ENCODE results near the gene GAST.

Gene GAST

GRCh38 chr17:41717408-41718286, 5.5 kb downstream of the GAST start:
- no peak for DNase-seq

DNA sequence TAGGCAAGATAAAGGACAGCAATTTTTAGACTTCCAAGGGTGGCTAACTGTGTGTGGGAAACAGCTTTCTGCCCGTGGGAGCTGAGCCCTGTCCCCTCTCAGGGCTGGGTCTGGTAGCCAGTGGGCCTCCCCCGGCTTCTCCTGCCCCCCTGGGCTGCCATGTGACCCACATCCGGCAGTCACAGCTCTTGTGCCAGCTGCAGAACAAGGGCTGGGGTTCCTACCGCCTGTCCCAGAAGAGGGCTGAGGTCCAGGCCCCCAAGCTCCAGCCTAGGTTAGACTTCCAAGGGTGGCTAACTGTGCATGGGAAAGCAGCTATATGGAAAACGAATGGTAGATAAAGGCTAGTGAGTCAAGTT, 6.1 kb downstream of the GAST start:
- no peak for DNase-seq

DNA sequence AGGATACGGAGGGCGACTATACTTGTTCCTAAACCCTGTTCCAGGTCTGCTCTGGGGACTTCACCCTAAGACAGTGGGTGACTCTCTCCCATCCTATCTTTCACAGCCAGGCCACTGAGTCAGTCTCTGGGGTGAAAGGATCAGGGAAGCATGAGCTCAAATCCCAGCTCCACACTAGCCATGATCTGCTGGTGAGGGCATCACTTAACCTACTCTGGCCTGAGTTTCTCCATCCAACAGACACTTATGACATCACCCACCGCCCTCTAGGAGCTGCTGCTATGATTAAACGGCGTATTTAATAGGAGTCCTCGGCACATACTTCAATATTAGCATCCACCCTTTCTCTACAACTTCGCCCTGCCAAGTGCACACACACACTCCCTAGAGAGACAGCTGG, 10.1 kb downstream of the GAST start:
- DNase-seq = no peak

DNA sequence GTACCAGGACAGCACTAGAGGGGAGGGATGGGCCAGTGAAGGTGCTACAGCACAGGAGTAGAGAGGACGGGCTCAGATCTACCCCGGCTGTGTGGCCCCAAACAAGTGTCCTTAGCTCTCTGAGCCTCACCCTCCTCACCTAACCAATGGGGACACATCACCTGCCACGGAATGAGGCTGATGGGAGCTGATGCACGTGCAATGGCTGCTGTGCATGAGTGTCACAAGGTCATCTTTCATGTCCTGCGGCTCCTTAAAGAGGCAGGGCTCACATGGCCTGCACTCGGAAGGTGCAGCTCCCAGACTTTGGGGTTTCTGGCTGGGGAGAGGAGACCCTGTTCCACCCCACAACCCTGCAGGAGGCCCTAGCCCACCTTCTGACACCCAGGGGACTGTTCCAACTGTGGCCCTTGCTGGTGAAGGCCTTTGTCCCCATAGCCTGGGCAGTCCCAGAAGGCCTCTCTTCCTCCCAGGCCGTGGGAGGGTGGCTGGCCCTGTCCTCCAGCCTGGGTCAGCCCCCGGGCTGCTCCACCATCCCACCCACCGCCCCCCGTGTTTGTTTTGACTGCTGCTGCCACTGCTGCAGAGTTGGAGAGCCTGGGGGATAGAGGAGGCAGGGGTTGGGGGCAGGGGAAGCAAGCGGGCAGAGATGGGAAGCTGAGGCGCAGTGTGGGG, 11.8 kb downstream of the GAST start:
- DNase-seq = no peak

GRCh38 chr17:41724476-41725050, 12.4 kb downstream of the GAST start:
- no peak for DNase-seq

DNA sequence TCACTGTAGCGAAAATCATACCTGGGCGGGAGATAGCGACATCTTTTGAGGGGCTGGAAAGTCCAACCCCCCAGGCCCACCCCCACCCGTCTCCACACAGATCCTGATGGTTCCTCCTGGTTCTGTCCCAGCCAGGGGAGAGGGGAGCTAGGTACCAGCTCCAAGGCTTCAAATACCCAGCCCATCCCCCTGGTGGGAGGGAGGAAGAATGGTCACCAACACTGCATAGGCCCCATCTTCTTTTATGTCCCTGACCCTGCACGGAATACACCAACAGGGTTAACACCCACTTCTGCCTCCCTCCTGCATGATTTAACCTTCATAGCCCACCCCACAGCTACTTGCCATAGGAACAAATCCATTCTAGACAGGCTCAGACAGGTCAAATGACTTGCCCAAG, 13.0 kb downstream of the GAST start:
- no peak for DNase-seq

- DNase-seq = no peak
Measured at GRCh38 chr17:41728056-41728455, 15.9 kb downstream of the GAST start.

- no peak for DNase-seq
Measured at GRCh38 chr17:41730479-41730878, 18.3 kb downstream of the GAST start.

DNA sequence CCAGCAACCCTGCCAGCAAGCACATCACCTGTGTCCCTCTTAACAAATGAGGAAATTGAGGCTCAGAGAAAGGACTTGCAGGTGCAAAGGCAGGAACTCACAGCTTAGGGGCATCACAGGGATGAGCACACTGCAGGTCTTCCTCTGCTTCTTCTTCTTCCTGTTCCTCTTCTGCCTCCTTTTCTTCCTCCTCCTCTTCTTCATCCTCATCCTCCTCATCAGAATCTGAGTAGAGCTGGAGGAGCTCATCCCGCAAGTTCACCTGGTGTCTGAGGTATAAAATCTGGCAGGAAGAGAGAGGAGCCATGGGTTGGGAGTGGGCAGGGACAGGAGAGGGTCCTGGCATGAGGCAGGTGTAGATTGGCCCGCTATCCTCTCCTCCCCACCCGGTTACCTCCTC, 19.7 kb downstream of the GAST start:
- no peak for DNase-seq

DNA sequence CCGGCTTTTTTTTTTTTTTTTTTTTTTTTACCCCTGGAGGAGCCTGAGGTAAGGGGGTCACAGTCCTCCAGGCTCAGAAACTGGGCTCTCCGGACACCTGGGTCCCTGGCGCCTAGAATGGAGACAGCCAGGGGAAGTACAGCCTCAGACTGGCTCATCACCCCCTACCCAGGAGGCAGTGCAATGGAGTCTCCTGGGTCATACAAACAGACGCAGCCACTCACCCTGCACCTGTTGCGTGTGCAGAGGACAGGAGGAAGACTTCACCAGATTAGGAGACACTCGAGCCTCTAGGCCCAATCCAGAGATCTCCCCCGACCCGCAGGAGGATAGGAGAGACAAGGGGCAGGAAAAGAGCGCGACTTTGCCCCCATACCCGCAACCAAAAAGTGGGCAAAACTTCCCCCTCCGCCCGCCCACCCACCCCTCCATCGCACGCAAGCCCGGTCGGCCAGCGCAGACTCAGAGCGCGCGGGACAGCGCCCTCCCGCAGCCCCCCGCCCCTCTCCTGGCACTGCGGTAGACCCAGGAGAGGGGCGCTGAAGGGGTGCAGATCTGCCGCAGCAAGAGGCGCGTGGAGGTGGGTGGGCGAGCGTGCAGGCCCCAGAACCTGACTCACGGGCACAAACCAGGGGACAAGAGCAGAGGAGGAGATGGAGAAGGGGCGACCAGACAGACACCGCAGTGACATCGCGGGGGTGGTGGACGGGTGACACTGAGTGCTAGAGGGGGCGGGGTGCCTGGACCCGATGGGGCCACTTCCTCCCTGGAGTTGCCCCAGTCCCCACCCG, 21.4 kb downstream of the GAST start:
- DNase-seq = no peak

DNA sequence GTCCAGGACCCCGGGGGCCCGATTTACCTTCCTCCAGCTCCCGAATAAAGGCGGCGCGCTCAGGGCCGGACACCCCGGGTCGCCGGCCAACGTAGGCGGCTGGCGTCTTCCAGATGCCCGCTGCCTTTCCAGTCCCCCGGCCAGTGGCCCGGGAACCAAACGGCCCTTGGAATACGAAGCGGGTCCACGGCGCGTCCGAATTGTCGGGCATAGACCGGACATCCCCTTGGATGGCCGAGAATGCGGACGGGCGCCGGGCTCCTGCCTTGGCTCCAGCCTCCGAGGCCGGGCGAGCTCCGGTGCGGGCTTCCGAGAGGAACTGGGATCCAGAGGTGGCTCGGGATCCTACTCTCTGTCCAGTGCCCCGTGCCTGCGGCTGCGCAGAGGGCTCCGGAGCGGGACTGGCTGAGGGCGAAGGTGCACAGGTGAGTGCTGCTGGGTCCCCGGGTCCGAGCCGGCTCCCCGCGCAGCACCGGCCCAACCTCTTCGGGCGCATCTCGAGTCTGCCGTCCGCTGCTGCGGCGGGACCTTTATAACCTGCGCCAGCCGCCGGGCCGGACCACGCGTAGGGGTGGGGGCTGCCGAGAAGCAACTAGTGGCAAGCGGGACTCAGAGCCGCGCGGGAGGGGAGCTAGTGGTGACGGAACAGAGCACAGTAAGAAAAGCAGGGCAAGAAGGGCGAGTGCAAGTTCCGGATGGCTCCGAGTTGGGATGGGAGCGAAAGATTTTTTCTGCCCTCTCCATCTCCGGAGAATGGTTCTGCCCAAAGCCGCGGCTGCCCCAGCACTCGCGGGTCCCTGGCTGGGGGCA, 22.2 kb downstream of the GAST start, which contains the start of gene HAP1:
Gene HAP1 (minus strand): TSS at position 505 of the 810 bp plus-strand sequence. CDS start 9 bp downstream, at position 496.
- peak; percentile 11 for DNase-seq

- no peak for DNase-seq
Measured at GRCh38 chr17:41734949-41735313, 22.8 kb downstream of the GAST start.

- DNase-seq = no peak
Measured at GRCh38 chr17:41735744-41736143, 23.6 kb downstream of the GAST start.

- DNase-seq = peak; percentile 23
Measured at GRCh38 chr17:41736983-41737679, 25.0 kb downstream of the GAST start.

- no peak for DNase-seq
Measured at GRCh38 chr17:41737680-41738023, 25.5 kb downstream of the GAST start.

- DNase-seq = peak; percentile 80
Measured at GRCh38 chr17:41738077-41738800, 26.1 kb downstream of the GAST start.

DNA sequence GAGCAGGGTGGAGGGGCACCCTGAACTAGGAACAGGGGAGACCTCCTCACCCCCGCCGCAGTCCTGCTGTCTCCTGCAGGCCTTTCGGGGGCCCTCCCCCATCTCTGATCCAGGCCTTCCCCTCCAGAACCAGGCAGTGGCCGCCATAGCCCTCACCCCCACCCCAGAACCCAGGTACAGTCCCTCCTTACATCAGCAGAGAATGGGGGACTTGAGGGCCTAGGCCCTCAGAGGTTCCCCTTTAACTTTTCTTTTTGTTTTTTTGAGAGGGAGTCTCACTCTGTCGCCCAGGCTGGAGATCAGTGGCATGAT, 26.6 kb downstream of the GAST start:
- no peak for DNase-seq

- no peak for DNase-seq
Measured at GRCh38 chr17:41739661-41740352, 27.7 kb downstream of the GAST start.

GRCh38 chr17:41740506-41740905, 28.4 kb downstream of the GAST start:
- DNase-seq = no peak

- DNase-seq = no peak
Measured at GRCh38 chr17:41741709-41742108, 29.6 kb downstream of the GAST start.

DNA sequence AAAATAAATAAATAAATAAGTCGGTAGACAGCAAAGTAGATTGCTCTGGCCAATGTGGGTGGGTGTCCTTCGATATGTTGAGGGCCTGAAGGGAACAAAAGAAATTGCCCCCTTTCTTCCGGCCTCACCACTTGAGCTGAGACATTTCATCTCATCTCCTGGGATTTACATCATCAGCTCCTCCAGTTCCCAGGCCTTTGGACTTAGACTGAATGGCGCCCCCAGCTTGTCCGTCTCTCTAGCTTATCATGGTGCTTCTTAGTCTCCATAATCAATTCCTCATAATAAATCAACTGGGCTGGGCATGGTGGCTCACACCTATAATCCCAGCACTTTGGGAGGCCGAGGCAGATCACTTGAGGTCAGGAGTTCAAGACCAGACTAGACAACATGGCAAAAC, 36.1 kb downstream of the GAST start:
- no peak for DNase-seq
